Endothelial cell of umbilical vein (primary cell): Measurements from ENCODE around the gene BTN2A1. TPM values are rescaled to one million over a fixed set of nuclear protein-coding genes. Genes with fewer than 3 reads are reported as not detected.

Source experiments
- BruUV-seq: library from RNA; stranded (reverse); fragments of 400-500 nt; replicated peaks from 2 replicates; lab custom pipeline; 2021; lab: Mats Ljungman, UMichigan
- CTCF ChIA-PET: fragments of 300-600, 350-600 bp; sonication (Branson Sonifier 250); formaldehyde crosslinking; loops from one replicate; lab custom pipeline; 2021; ENCODE audit warnings: antibody characterized with exemption, inconsistent platforms; lab: Charles Lee
- POLR2A ChIA-PET: fragments of 300-600, 350-600 bp; sonication (Branson Sonifier 250); formaldehyde crosslinking; loops from one replicate; lab custom pipeline; 2021; ENCODE audit warnings: antibody characterized with exemption, inconsistent platforms; lab: Charles Lee
- DNase-seq: peaks from one replicate; pipeline ENCODE4 v3.0.0-alpha.2; 2011; ENCODE audit warnings: low read depth, low spot score
- FAIRE-seq: peaks from 2 replicates; lab custom pipeline; 2011; peaks lifted over from hg19 to GRCh38; lab: Jason Lieb, UNC
- H2AFZ ChIP-seq: 2 replicates; pipeline ENCODE4 v1.6.0; 2012; ENCODE audit warnings: low read depth, low read length, control low read depth, inconsistent platforms
- H3K27ac ChIP-seq: 2 replicates; pipeline ENCODE4 v1.5.1; 2011; ENCODE audit warnings: low read depth, mild to moderate bottlenecking, control low read depth, low read length, moderate library complexity; ENCODE audit not compliant: insufficient read depth
- H3K27me3 ChIP-seq, 2 experiments: 2 replicates each; pipeline versions ENCODE4 v1.6.0 to v1.6.1; 2011; ENCODE audit warnings: low read length in 2 of 2, mixed read lengths in 1 of 2; ENCODE audit not compliant: control insufficient read depth in 2 of 2, insufficient read depth in 2 of 2
- H3K36me3 ChIP-seq, 2 experiments: 2 replicates in 1 of 2; 3 replicates in 1 of 2; pipeline ENCODE4 v1.5.1; 2011; ENCODE audit warnings: low read length in 2 of 2, mild to moderate bottlenecking in 1 of 2, moderate library complexity in 1 of 2; ENCODE audit not compliant: control insufficient read depth in 2 of 2, insufficient read depth in 2 of 2; ENCODE audit errors: extremely low read depth in 1 of 2
- H3K4me1 ChIP-seq: 3 replicates; pipeline ENCODE4 v1.5.1; 2011; ENCODE audit warnings: mild to moderate bottlenecking, low read length; ENCODE audit not compliant: control insufficient read depth, insufficient read depth; ENCODE audit errors: extremely low read depth
- H3K4me2 ChIP-seq: 2 replicates; pipeline ENCODE4 v1.6.1; 2011; ENCODE audit warnings: low read length, control low read depth, mixed read lengths; ENCODE audit not compliant: insufficient read depth
- H3K4me3 ChIP-seq, 3 experiments: fragments of 200-600 bp in 1 of 3; sonication (generic), shearing (Covaris generic) in 1 of 3; replicated peaks in 1 of 3; 2 replicates each; pipeline ENCODE4 v1.5.1; 2011 to 2016; ENCODE audit warnings: control low read depth in 3 of 3, low read length in 3 of 3, mild to moderate bottlenecking in 2 of 3, inconsistent platforms in 1 of 3, low read depth in 1 of 3, moderate library complexity in 1 of 3; ENCODE audit not compliant: insufficient read depth in 1 of 3
- H3K79me2 ChIP-seq: 2 replicates; pipeline ENCODE4 v1.6.0; 2012; ENCODE audit warnings: low read length, inconsistent platforms; ENCODE audit not compliant: control insufficient read depth, insufficient read depth
- H3K9ac ChIP-seq: replicated peaks from 2 replicates; pipeline ENCODE3; 2011; ENCODE audit warnings: low read length, control low read depth; ENCODE audit not compliant: insufficient read depth; ENCODE audit errors: extremely low read depth
- H3K9me1 ChIP-seq: replicated peaks from 3 replicates; pipeline ENCODE4 v1.6.0; 2011; ENCODE audit warnings: mild to moderate bottlenecking, low read length; ENCODE audit not compliant: control insufficient read depth, insufficient read depth; ENCODE audit errors: extremely low read depth
- H3K9me3 ChIP-seq: replicated peaks from 2 replicates; pipeline ENCODE4 v1.5.1; 2012; ENCODE audit warnings: low read length, inconsistent platforms; ENCODE audit not compliant: control insufficient read depth, insufficient read depth
- H4K20me1 ChIP-seq: replicated peaks from 2 replicates; pipeline ENCODE3; 2011; ENCODE audit warnings: mild to moderate bottlenecking, low read length; ENCODE audit not compliant: control insufficient read depth, insufficient read depth; ENCODE audit errors: extremely low read depth
- CTCF ChIP-seq, 2 donors: IDR thresholded peaks; 1 replicate in 1 of 2; 2 replicates in 1 of 2; pipeline ENCODE4 v1.5.1; 2011; ENCODE audit warnings: low read length in 2 of 2, mild to moderate bottlenecking in 2 of 2, moderate library complexity in 2 of 2, control low read depth in 1 of 2, inconsistent platforms in 1 of 2, low read depth in 1 of 2; ENCODE audit not compliant: insufficient read depth in 1 of 2; ENCODE audit errors: extremely low read depth in 1 of 2
- EZH2 ChIP-seq: IDR thresholded peaks from 2 replicates; pipeline ENCODE4 v1.6.1; 2012; ENCODE audit warnings: borderline replicate concordance, low read depth, mild to moderate bottlenecking, moderate library complexity, low read length, inconsistent platforms; ENCODE audit not compliant: severe bottlenecking
- FOS ChIP-seq: IDR thresholded peaks from 2 replicates; pipeline ENCODE4 v1.6.1; 2011; ENCODE audit warnings: mild to moderate bottlenecking, low read length, moderate library complexity, borderline replicate concordance; ENCODE audit not compliant: insufficient read depth
- GATA2 ChIP-seq: IDR thresholded peaks from 2 replicates; pipeline ENCODE4 v1.7.0; 2011; ENCODE audit warnings: low read depth, mild to moderate bottlenecking, moderate library complexity, mixed read lengths, low read length; ENCODE audit not compliant: insufficient read length, insufficient read depth
- JUN ChIP-seq: IDR thresholded peaks from 2 replicates; pipeline ENCODE4 v1.6.1; 2011; ENCODE audit warnings: borderline replicate concordance, low read depth; ENCODE audit not compliant: insufficient read length, insufficient read depth
- MAX ChIP-seq: IDR thresholded peaks from 2 replicates; pipeline ENCODE4 v1.6.1; 2011; ENCODE audit not compliant: insufficient read depth, insufficient read length
- MYC ChIP-seq: IDR thresholded peaks from one replicate; pipeline ENCODE4 v1.6.1; 2011; ENCODE audit warnings: mild to moderate bottlenecking, low read depth, low read length
- POLR2A ChIP-seq: IDR thresholded peaks from 2 replicates; pipeline ENCODE4 v1.6.1; 2012; ENCODE audit warnings: low read depth, mild to moderate bottlenecking, control low read depth, low read length
- POLR2AphosphoS5 ChIP-seq: IDR thresholded peaks from 2 replicates; pipeline ENCODE4 v1.6.1; 2012; ENCODE audit warnings: low read depth, mild to moderate bottlenecking, control low read depth, low read length, moderate library complexity; ENCODE audit not compliant: insufficient read depth
- dilution Hi-C: fragments of 300-500 bp; cut with MboI; formaldehyde crosslinking; loops from one replicate; pipeline ENCODE4 v1.15.0; 2019; ENCODE audit warnings: low sequenced_read_pairs; ENCODE audit not compliant: extremely low pct_ligation_motif_present
- intact Hi-C: fragments of 100-400 bp; cut with micrococcal nuclease; formaldehyde crosslinking; loops from one replicate; pipeline ENCODE4 v1.10.0; 2022
- polyA plus RNA-seq, 4 experiments: library from polyadenylated mRNA; depleted of rRNA in 3 of 4; stranded (reverse) in 3 of 4; unstranded in 1 of 4; fragments of >200 nt; gene quantifications; 2 replicates each; pipeline versions ENCODE4 v1.2.1 to v1.2.3, GENCODE V29; 2011 to 2012; ENCODE audit warnings: missing spikeins in 1 of 4
- total RNA-seq: library from RNA; stranded (reverse); gene quantifications from 2 replicates; pipeline ENCODE4 v1.2.3, GENCODE V29; 2021

The BTN2A1 gene
- total and polyA plus RNA-seq, 2 donors (not counting 3 experiments of a cell fraction or from before 2014, with no cell fraction given): 25.1 to 31.9 TPM

GRCh38 chr6:26471970-26472369, 14.2 kb downstream of the BTN2A1 start:
- no peak overlapping the region for H3K27ac ChIP-seq
- no peaks in the 10 kb centered on the region for H4K20me1 ChIP-seq
- POLR2A ChIA-PET: no interaction called here
- DNase-seq (no peak), FAIRE-seq (no peak)
- no peak overlapping the region for H2AFZ ChIP-seq
- no peak for TF ChIP-seq POLR2AphosphoS5
- TF ChIP-seq MAX: no peak
- TF ChIP-seq GATA2: no peak
- no peak for TF ChIP-seq POLR2A
- TF ChIP-seq FOS: no peak
- TF ChIP-seq MYC: no peak
- no peak for TF ChIP-seq CTCF (IDR thresholded peaks at IDR 0.05; ENCODE audit: extremely low read depth in 1 of 2, insufficient read depth in 1 of 2, low read depth in 1 of 2, low read length in 2 of 2)
- TF ChIP-seq JUN: no peak
- TF ChIP-seq EZH2: no peak
- H3K27me3 ChIP-seq: no peaks in the 10 kb centered on the region
- peaks cover 3 to 15% of the 10 kb centered on the region in 2 experiments for H3K36me3 ChIP-seq
- dilution Hi-C loops: no loop called here
- intact Hi-C loops: no loop called here
- no peaks in the 10 kb centered on the region for H3K79me2 ChIP-seq
- peaks cover 20% of the 10 kb centered on the region for H3K4me1 ChIP-seq
- H3K4me2 ChIP-seq: no peak overlapping the region
- no TSS peak for BruUV-seq
- no peak overlapping the region for H3K4me3 ChIP-seq
- H3K9me1 ChIP-seq: no peaks in the 10 kb centered on the region
- H3K9ac ChIP-seq: no peak overlapping the region
- CTCF ChIA-PET: interaction anchor here (1.0 kb wide), 1 partner anchor 130 kb away, joined by 5 read pairs; no protein-coding TSS in a partner anchor
- H3K9me3 ChIP-seq: no peaks in the 10 kb centered on the region
